Stomach smooth muscle (tissue), 2 donors: ENCODE data around the gene SLC24A4.
A peak's percentile ranks its signal among the peaks of the same experiment; 100 is the strongest.

Experiments used
- H3K27ac ChIP-seq: one replicate; pipeline ENCODE4 v1.7.0; 2013; ENCODE audit warnings: mild to moderate bottlenecking, low read length, inconsistent platforms
- H3K27me3 ChIP-seq, 2 donors: one replicate each; pipeline ENCODE4 v1.7.0; 2013; ENCODE audit warnings: low read length in 2 of 2; ENCODE audit not compliant: insufficient read depth in 2 of 2, control insufficient read depth in 1 of 2
- H3K36me3 ChIP-seq, 2 donors: one replicate each; pipeline ENCODE4 v1.7.0; 2013; ENCODE audit warnings: low read length in 2 of 2; ENCODE audit not compliant: control insufficient read depth in 2 of 2, insufficient read depth in 2 of 2
- H3K4me1 ChIP-seq: one replicate; pipeline ENCODE4 v1.7.0; 2013; ENCODE audit warnings: low read length; ENCODE audit not compliant: control insufficient read depth, insufficient read depth
- H3K4me3 ChIP-seq, 2 donors: one replicate each; pipeline ENCODE4 v1.7.0; 2013; ENCODE audit warnings: low read length in 2 of 2
- H3K9ac ChIP-seq, 2 donors: one replicate each; pipeline ENCODE4 v1.7.0; 2013; ENCODE audit warnings: low read length in 2 of 2, mild to moderate bottlenecking in 1 of 2
- H3K9me3 ChIP-seq, 2 donors: one replicate each; pipeline ENCODE4 v1.7.0; 2013; ENCODE audit warnings: low read length in 2 of 2; ENCODE audit not compliant: control insufficient read depth in 2 of 2
- donor health status: healthy.
- donor health status: Pancreatic carcinoma.

The SLC24A4 gene

DNA sequence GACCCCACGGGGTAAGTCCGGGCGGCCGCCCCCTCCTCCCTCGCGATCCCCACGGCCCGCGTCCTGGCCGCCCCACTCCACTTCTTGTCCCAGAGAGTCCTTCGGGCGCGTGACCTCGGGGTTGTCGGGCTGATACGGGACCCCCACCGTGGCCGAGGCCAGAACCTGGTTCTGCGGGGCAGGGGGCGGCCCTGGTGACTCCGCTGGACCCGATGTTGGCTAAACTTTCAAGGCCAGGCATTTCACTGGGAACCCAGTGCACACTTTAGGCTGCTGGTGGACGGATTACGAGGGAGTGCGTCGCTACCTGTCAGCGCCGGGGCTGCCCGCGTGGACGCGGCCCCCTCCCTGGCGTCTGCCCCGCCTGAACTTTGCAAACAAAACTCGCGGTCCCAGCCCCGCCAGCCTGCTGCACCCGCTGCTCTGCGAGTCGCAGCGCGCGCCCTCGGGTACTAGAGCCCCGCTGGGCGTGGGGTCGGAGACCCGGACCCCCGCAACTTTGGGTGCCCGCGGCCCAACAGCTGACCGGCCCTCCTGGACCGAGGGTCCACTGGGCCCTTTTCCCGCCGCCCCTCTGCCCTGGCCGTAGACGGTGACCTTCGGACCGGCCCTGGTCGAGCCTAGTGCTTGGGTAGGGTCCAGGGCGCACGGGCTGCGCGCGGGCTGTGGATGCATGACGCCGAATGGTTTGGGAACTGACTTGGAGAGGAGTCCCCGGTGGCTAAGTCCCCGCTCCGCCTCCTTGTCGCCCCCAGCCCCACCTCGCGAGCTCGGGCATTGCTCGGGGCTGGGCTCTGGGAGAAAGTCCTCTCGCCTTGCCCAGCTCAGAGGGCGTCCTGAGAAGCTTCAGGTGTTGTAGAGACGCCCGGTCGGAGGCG is 191.2 kb downstream of the SLC24A4 start:
- Histone ChIP-seq H3K4me3 (peak overlapping the region; percentile 81 to 89), H3K36me3 (no peaks in the 10 kb centered on the region), H3K9ac (peak overlapping the region; percentile 81 to 87), H3K27ac (peak overlapping the region; percentile 87), H3K27me3 (no peaks in the 10 kb centered on the region), H3K4me1 (peaks cover 30% of the 10 kb centered on the region), H3K9me3 (no peaks in the 10 kb centered on the region)

DNA sequence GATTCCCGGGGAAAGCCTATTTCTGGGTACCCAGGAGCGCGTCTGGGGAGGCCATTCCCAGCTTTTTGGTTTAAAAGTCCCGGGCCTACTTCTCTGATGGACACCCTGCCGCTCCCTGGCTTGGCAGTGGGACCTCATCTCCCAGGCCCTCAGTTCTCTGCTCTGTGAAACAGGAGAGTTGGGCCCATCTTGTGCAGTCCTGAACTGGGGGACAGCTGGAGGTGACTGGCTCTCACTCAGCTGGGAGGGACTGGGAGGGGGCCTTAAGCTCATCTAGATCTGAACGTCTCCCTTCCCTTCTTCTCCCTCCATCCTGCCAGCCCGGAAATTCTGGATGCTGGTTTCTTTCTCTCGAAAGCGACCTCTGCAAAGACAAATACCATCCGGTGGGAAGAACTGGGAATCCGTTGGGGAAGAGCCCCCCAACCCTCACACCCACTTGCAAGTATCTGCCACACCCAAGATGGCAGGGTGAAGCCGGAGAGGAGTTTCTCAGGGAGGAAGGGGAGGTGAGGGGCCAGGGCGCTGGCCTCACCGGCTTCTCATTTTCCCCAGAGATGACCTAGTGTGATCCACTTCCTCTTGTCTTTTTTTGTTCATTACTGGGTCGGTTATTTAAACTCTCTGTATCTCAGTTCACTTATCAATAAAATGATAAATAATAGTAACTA is 192.0 kb downstream of the SLC24A4 start:
- Histone ChIP-seq H3K4me1 (peaks cover 30% of the 10 kb centered on the region), H3K27me3 (no peaks in the 10 kb centered on the region), H3K27ac (peak overlapping the region; percentile 87), H3K9me3 (no peaks in the 10 kb centered on the region), H3K4me3 (peak overlapping the region; percentile 81 to 89), H3K9ac (peak overlapping the region; percentile 81 to 87), H3K36me3 (no peaks in the 10 kb centered on the region)

DNA sequence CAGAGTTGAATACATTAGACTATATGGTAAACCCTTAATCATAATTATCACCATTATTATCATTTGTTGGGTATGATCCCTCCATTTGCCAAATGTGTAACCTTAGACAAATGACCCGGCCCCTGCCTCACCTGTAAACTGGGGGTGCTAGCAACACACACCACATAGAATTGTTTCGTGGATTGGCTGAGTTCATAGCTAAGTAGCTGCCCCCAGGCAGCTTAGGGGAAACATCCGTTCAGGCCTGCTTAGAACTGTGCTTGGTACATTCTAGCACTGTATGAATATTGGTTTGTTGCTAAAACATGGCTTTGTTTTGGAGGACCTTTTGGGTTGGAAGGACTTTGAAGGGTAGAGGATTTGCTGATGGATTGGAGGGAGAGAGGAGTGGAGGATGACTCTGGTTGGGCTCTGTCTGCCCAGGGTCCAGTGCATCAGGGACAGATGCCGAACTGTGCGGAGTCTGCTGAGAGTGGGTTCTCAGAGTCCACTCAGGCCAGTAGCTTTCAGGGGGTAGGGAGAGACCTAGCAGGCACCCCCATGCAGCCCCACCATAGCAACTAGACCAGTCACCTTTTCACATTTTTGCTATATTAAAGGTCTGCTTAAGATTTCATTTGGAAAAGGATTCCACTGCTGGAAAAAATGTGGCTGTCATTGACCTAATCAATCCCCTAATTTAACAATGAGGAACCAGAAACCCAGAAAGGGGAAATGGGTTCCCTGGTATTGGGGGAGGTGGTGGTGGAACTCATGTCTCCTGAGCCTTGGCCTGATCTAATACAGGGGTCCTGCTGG is 192.8 kb downstream of the SLC24A4 start:
- Histone ChIP-seq H3K4me3 (peak overlapping the region; percentile 14 to 89), H3K4me1 (peaks cover 30% of the 10 kb centered on the region), H3K36me3 (no peaks in the 10 kb centered on the region), H3K9ac (peak overlapping the region; percentile 29 to 81), H3K9me3 (no peaks in the 10 kb centered on the region), H3K27ac (peak overlapping the region; percentile 31), H3K27me3 (no peaks in the 10 kb centered on the region)

DNA sequence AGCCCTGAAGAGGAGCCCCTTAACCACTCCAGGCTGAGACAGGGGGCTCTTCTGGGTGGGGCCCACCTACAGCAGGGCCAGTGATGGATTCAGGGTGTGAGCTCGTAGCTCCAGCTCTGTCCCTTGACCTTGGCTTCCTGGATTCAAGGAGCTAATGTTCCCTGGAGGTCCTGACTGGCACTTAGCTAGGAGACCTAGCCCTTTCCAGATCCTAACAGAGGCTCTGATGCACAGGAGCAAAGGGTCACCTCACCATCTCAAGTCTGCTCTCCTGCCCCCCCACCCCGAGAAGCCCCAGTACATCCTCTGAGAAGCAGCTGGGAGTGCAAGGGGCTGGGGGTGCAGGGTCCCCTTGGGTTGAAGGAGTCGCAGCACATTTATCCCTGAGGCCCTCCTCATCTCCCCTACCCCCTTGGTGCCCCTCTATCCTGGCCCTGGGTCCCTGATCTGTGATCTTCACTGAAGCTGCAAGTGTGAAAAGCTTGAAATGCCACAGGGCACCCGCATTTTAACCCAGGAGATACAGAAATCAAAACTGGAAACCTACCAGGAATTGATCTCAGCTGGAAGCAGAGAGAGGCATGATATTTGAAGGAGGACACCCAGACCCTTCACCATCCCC is 193.5 kb downstream of the SLC24A4 start:
- H3K27ac ChIP-seq = peak overlapping the region; percentile 31
- no peaks in the 10 kb centered on the region for H3K9me3 ChIP-seq

DNA sequence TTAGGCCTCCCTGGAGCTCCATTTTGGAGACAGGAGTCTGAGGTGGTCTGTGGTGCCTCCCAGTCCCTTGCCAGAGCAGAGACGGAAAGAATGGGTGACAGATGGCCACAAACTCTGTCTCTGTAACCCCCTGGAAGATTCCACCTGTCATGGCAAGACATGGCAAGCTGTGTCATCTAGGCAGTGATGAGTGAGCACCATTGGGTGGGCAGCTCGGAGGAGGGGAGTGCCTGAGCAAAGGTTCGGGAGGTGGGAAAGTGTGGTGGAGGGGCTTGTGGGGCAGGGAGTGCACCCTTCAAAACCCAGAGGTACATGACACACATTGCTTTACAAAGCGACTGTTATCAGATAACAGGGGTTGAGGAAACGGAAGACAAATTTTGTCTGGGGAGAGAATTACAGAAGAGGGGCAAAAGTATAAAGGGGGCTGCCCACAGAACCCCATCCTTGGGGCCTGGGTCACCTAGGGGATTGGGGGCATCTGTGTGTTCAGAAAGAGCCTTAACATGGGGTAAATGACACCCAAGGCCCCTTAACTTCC is 194.1 kb downstream of the SLC24A4 start:
- H3K27ac ChIP-seq = peak overlapping the region; percentile 31
- H3K4me3 ChIP-seq = no peak overlapping the region
- no peak overlapping the region for H3K9ac ChIP-seq
- H3K36me3 ChIP-seq = no peaks in the 10 kb centered on the region
- no peaks in the 10 kb centered on the region for H3K27me3 ChIP-seq
- H3K4me1 ChIP-seq = peaks cover 30% of the 10 kb centered on the region
- H3K9me3 ChIP-seq = no peaks in the 10 kb centered on the region

More for the DNA sequence above, 193.5 kb downstream of the SLC24A4 start:
- Histone ChIP-seq H3K9ac (no peak overlapping the region), H3K27me3 (no peaks in the 10 kb centered on the region), H3K4me1 (peaks cover 30% of the 10 kb centered on the region), H3K4me3 (no peak overlapping the region), H3K36me3 (no peaks in the 10 kb centered on the region)

DNA sequence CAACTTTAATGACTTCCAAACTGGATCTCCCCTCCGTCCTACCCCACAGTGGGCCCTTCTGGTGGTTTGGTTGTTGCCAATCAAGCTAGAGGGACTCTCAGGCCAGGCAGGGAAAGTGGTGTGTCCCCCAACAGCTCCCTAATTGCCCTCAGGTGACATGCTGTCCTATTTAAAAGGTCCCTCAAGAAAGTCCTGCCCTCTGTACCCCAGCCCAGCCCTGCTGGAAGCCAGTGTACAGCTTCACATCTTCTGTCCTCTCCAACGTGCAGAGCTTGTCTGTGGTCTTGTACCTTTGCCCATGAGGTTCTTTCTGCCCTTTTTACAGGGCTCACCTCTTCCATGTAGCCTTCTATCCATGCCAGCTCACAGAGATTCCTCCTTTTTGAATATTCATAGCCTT is 194.8 kb downstream of the SLC24A4 start:
- Histone ChIP-seq H3K9me3 (no peaks in the 10 kb centered on the region), H3K27me3 (no peaks in the 10 kb centered on the region), H3K4me3 (peak overlapping the region in 1 of 2 donors; percentile 3), H3K36me3 (no peaks in the 10 kb centered on the region), H3K9ac (no peak overlapping the region), H3K27ac (peak overlapping the region; percentile 31), H3K4me1 (peaks cover 27% of the 10 kb centered on the region)

DNA sequence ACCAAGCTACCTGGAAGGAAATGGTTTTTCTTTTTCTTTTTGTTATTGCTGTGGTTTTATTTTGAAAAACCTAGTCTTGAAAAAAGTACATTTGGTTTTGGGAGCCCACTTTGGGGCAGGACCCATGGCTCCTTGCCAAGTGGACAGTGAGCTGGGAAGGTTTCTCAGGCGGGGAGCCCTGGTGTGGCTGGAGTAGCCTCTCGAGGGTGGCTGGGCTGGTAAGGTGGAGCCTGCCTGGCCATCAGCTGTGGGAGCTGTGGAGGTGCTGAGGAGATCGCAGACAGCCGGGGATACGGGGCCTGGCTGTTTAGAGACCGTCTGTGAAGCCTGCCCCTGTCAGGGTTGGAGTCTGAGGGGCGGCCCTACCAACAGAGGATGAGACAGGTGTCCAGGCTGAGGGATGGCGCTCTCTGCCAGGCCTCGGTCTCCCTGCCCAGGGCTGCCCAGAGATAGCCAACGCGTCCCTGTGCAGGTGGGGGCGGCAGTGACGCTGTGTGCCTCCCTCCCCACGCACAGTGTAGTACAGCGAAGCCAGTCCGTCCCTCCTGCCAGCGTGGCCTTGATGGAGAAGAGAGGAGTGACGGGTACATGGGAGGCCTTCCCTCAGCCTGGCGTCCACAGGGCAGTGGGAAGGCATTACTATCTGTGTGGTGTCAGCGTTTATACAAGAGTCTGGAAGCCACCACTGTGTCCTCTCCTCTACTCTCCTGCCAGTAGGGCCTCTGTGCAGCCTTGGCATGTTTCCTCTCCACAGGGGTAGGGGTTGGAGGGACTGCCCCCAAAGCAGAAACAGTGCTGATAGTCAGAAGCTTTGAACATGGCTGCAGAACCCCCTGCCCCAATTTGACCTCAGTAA is 196.5 kb downstream of the SLC24A4 start:
- no peaks in the 10 kb centered on the region for H3K36me3 ChIP-seq
- H3K4me1 ChIP-seq = peaks cover 34% of the 10 kb centered on the region
- H3K27ac ChIP-seq = no peak overlapping the region
- no peak overlapping the region for H3K4me3 ChIP-seq
- no peak overlapping the region for H3K9ac ChIP-seq
- no peaks in the 10 kb centered on the region for H3K9me3 ChIP-seq
- H3K27me3 ChIP-seq = no peaks in the 10 kb centered on the region

DNA sequence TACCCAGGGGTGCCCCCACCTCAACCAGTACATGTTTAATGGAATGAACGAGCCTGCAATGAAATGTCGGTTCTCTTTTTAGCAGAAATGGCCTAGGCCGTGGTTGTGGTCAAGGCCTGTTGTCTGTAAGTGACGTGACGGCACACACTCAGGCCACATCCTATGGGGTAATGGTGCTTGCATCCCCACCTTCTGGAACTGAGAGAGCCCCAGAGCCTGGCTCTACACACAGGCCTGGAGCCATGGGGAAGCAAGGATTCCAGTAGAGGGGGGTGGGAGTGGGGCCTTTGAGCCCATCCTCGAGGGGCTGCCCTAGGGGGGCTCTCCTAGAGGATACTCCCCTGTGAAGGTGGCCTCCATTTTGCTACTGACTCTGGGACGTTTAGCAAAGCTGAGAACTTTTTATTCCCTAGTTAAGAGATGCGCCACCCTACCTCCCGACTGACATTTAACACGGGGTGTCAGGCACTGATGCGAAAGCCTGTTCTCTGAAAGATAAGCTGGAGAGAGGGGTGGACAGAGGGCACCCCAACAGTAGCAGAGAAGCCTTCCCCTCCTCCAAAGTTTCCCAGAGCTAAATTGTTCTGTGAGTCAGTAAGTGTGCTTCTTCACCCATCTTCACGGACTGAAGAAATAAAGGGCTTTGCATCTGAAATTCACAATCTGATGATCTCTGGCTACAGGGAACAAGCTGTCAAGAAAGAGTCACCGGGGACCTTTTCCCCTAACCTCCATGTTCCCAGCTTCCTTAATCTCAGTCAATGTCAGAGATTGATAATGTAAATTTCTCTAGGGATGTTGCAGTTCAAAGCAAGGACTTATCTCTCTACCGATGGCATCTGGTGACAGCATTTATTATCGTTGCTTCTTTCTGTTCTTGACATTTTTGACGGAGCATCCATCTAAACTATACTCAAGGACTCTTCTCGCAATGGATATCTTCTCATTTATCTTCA is 197.4 kb downstream of the SLC24A4 start:
- Histone ChIP-seq H3K27me3 (no peaks in the 10 kb centered on the region), H3K27ac (no peak overlapping the region)

DNA sequence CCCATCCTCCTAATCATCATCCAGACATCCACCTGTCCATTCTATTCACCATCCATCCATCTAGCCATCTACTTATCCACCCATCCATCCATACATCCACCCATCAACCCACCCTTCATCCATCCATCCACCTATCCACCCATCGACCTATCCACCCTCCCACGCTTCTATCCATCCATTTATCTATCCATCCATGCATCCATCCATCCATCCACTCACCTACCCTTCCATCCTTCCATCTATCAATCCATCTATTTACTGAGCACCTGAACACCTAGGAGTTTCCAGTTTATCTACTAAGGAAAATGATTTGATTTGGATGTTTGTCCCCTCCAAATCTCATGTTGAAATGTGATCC is 198.1 kb downstream of the SLC24A4 start:
- H3K4me3 ChIP-seq = no peak overlapping the region
- H3K9me3 ChIP-seq = no peaks in the 10 kb centered on the region
- no peak overlapping the region for H3K27ac ChIP-seq
- H3K36me3 ChIP-seq = no peaks in the 10 kb centered on the region
- H3K27me3 ChIP-seq = no peaks in the 10 kb centered on the region
- H3K4me1 ChIP-seq = peaks cover 38% of the 10 kb centered on the region
- no peak overlapping the region for H3K9ac ChIP-seq

More for the DNA sequence above, 197.4 kb downstream of the SLC24A4 start:
- no peaks in the 10 kb centered on the region for H3K9me3 ChIP-seq
- peaks cover 37% of the 10 kb centered on the region for H3K4me1 ChIP-seq
- no peaks in the 10 kb centered on the region for H3K36me3 ChIP-seq
- no peak overlapping the region for H3K9ac ChIP-seq
- H3K4me3 ChIP-seq = no peak overlapping the region
